NCI-H128 (cell line): ENCODE measurements around the gene TLE1.
A peak's percentile ranks its signal among the peaks of the same experiment; 100 is the strongest.

Experiments used
- DNase-seq: peaks from one replicate; lab custom pipeline; 2025; ENCODE audit not compliant: unreplicated experiment; lab: John Stamatoyannopoulos, UW

TLE1 gene

GRCh38 chr9:81686614-81687520, 2.5 kb downstream of the TLE1 start:
- DNase-seq: peak; percentile 24

GRCh38 chr9:81685763-81686613, 3.4 kb downstream of the TLE1 start:
- DNase-seq: no peak

- DNase-seq: no peak
Observed at GRCh38 chr9:81684635-81685034, 4.7 kb downstream of the TLE1 start.

GRCh38 chr9:81683704-81684103, 5.6 kb downstream of the TLE1 start:
- no peak for DNase-seq

DNA sequence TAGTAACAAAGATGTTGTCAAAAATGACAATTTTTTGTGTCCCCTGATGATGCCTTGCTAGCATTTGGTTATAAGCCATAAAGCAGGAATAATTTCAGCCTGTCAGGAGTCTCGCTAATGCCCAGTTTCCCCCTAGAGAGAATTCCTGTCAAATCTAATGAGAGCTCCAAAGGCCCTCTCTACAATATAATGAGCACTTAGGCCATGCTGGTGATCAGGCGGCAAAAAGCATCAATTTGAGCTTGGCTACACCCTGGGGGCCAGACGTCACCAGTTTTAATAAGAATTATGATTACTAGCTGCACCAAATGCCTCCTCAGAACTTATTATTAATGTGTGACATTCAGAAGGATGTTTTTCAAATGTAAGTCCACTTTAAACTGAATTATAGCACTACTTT, 6.1 kb downstream of the TLE1 start:
- no peak for DNase-seq

DNA sequence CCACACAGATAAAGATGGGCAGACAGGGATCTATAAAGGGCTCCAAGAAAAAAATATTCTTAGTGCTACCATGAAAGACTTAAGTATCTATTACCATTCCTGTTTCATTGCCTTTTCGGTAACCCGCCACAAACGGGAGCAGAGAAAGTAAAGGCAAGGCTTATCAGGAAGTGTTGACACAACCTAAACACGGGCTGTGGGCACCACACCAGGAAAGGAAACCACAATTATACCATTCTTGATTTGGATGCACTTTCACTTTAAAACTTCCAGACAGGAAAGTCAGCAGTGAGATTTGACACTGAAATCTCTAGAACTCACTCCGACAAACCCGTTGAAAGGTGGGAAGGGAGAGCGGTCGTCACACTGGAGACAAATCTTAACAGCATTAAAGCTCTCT, 6.5 kb downstream of the TLE1 start:
- DNase-seq: no peak

GRCh38 chr9:81682177-81682576, 7.2 kb downstream of the TLE1 start:
- no peak for DNase-seq

DNA sequence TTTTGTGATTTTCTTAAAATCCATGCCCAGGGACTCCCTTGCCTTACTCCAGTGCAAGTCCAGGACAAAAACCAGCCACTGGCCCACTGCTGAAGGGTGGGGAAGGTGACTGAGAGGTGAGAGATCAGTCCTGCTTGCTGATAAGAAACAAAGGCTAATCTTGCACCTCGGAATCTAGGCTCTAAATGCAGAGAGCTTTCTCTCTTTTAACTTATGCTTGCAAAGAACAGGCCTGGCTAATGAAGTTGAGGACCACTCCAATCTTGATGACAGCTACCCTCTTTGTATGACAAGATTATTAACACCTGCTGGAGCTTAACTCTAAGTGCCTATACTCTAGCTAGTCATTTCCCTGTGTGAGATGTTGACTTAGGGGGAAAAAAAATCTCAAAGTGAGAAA, 8.8 kb downstream of the TLE1 start:
- DNase-seq: no peak

GRCh38 chr9:81680006-81680405, 9.3 kb downstream of the TLE1 start:
- DNase-seq: no peak

DNA sequence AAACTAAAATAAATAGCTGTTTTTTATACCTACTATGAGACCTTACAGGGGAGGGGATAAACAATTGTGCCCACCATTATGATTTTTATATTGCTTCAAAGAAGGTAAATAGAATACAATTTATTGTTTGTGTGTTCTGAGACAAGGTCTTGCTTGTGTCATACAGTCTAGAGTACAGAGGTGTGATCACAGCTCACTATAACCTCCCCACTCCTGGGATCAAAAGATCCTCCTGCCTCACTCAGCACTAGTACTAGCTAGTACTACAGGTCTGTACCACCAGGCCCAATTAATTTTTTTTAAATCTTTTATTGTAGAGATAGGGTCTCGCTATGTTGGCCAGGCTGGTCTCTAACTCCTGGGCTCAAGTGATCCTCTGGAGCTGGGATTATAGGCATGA, 11.3 kb downstream of the TLE1 start:
- no peak for DNase-seq

- no peak for DNase-seq
Observed at GRCh38 chr9:81676395-81676794, 13.0 kb downstream of the TLE1 start.

- DNase-seq: no peak
Observed at GRCh38 chr9:81673310-81673709, 16.0 kb downstream of the TLE1 start.

GRCh38 chr9:81671880-81672280, 17.5 kb downstream of the TLE1 start:
- DNase-seq: no peak

GRCh38 chr9:81669866-81670265, 19.5 kb downstream of the TLE1 start:
- no peak for DNase-seq

- DNase-seq: no peak
Observed at GRCh38 chr9:81669041-81669651, 20.2 kb downstream of the TLE1 start.

- DNase-seq: no peak
Observed at GRCh38 chr9:81666123-81666522, 23.2 kb downstream of the TLE1 start.

DNA sequence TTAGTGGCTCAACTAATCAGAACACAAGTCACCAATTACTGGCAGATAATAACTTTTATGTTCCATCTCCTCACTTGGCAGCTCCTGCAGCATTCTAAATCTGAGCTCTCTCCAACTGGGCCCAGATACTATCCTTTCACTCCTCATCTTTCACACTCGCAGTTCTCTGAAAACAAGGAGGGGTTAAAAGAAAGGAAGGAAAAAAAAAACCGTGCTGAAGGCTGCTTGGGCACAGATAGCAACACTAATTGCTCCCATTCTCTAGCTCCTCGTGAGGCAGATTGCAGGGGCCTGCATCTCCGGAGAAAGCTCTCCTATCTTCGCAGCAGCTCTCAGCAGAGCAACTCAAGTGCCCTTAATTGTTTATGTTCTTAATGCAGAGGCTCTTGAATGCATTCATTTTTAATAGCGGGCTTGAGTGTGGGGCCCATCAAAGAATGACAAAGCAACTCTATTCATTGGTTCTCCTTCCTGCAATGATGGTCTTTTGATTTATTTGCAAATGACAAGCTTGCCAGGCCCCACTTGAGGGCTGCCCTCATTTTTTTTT, 23.9 kb downstream of the TLE1 start:
- DNase-seq: peak; percentile 68

DNA sequence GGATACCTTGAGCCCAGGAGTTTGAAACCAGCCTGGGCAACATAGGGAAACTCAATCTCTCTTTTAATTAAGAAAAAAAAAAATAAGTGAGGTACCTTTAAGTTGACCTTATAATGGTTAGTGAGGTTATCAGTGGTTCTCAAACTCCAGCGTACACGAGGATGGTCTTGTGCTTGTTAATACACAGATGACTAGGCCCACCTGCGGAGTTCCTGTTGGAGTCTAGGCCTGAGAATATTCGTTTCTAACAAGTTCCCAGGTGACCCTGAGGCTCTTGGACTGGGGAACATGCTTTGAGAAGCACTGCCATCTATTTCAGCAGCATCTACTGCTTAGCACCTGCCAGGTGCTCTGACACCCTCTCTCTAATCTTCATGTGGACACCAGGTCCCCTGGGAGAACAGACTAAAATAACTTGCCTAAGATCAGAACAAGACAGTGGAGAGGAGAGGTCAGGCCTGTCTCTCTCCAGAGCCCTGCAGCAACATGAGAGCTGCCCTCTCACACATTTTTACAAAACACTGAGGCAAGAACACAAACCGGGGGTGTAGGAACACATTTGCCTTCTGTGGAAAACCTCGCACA, 24.6 kb downstream of the TLE1 start:
- DNase-seq: no peak

- peak; percentile 87 for DNase-seq
Observed at GRCh38 chr9:81661339-81661738, 28.0 kb downstream of the TLE1 start.

DNA sequence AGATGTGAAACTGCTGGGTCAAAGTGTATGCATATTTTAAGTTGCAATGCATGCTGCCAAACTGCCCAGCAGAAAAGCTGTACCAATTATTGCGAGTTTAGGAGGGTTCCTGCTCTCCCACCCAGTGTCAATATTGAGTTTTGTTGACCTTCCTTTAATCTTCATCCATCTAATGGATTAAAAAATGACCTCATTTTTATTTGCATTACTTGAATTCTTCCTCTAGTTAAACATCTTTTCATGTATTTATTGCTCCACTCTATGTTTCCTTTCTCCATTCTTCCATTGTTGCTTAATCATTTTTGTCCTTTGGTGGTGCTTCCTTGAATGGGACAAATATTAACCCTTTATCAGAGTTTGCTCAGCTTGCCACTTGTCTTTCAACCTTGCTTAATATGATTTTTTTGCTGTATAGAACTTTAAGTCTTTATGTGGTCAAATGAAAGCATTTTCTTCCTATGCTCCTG, 32.4 kb downstream of the TLE1 start:
- no peak for DNase-seq

- DNase-seq: no peak
Observed at GRCh38 chr9:81656004-81656403, 33.3 kb downstream of the TLE1 start.
